Stimulated activated CD4-positive, alpha-beta T cell treated with anti-CD3 and anti-CD28 coated beads, Interleukin-12 subunit alpha, Interleukin-12 subunit beta, amount 100 ng/mL, for 24 hours (primary cell): Measurements from ENCODE around the gene NUDT8.
"Not testable (repeated sequence)": the region's sequence is repeated elsewhere in the genome, so short reads cannot be mapped to it uniquely, and the experiment has no call there.

Experiments
- DNase-seq, 2 experiments: peaks; one replicate each; pipeline ENCODE4 v3.0.0-alpha.2; 2020; ENCODE audit warnings: low read depth in 2 of 2

Gene NUDT8

GRCh38 chr11:67628710-67629385 is 889 bp downstream of the NUDT8 start:
- no peak for DNase-seq

- DNase-seq, result no peak
These were observed 1.7 kb downstream of the NUDT8 start for GRCh38 chr11:67627812-67628624.

- DNase-seq, result no peak
These were observed 2.3 kb downstream of the NUDT8 start for GRCh38 chr11:67627441-67627811.

- no peak for DNase-seq
These were observed 2.8 kb downstream of the NUDT8 start for GRCh38 chr11:67626970-67627369.

GRCh38 chr11:67626131-67626833 is 3.5 kb downstream of the NUDT8 start:
- not testable (repeated sequence) for DNase-seq

- DNase-seq, result not testable (repeated sequence)
These were observed 5.9 kb downstream of the NUDT8 start for GRCh38 chr11:67623795-67624194.

- DNase-seq, result not testable (repeated sequence)
These were observed 6.8 kb downstream of the NUDT8 start for GRCh38 chr11:67622905-67623304.

- DNase-seq, result not testable (repeated sequence)
These were observed 7.8 kb downstream of the NUDT8 start for GRCh38 chr11:67621928-67622327.

GRCh38 chr11:67620621-67621020 is 9.1 kb downstream of the NUDT8 start:
- not testable (repeated sequence) for DNase-seq

GRCh38 chr11:67619683-67620618 is 9.8 kb downstream of the NUDT8 start:
- DNase-seq, result not testable (repeated sequence)

GRCh38 chr11:67618901-67619659 is 10.7 kb downstream of the NUDT8 start:
- not testable (repeated sequence) for DNase-seq

- DNase-seq, result no peak
These were observed 12.3 kb downstream of the NUDT8 start for GRCh38 chr11:67617243-67617953.

GRCh38 chr11:67616431-67617242 is 13.1 kb downstream of the NUDT8 start:
- DNase-seq, result no peak

GRCh38 chr11:67615728-67616430 is 13.9 kb downstream of the NUDT8 start:
- no peak for DNase-seq

- peak in 1 of 2 experiments; percentile 60 for DNase-seq
These were observed 14.7 kb downstream of the NUDT8 start for GRCh38 chr11:67614730-67615714.

GRCh38 chr11:67613960-67614715 is 15.6 kb downstream of the NUDT8 start:
- peak; percentile 63 to 70 for DNase-seq
